Activated CD4-positive, alpha-beta T cell treated with anti-CD3 and anti-CD28 coated beads, Interleukin-2, amount 10 ng/mL, durations not matched to agents 7 days and 5 days (primary cell): ENCODE results near the gene C14orf119. TPM values are rescaled to one million over a fixed set of nuclear protein-coding genes. Genes with fewer than 3 reads are reported as not detected.

Experiments
- CTCF ChIA-PET: fragments of 350-600 bp; sonication (Branson Sonifier 250); formaldehyde crosslinking; loops from one replicate; lab custom pipeline; 2021; ENCODE audit warnings: antibody characterized with exemption; lab: Charles Lee
- POLR2A ChIA-PET: fragments of 350-600 bp; sonication (Branson Sonifier 250); formaldehyde crosslinking; loops from one replicate; lab custom pipeline; 2021; ENCODE audit warnings: antibody characterized with exemption; lab: Charles Lee
- DNase-seq: peaks from one replicate; pipeline ENCODE4 v3.0.0-alpha.2; 2020
- H3K27ac Mint-ChIP-seq: one replicate; pipeline ENCODE4 v1.8.0; 2021; ENCODE audit warnings: mild to moderate bottlenecking, moderate library complexity, mixed read lengths
- H3K27me3 Mint-ChIP-seq: one replicate; pipeline ENCODE4 v1.8.0; 2021; ENCODE audit warnings: mixed read lengths
- H3K36me3 Mint-ChIP-seq: one replicate; pipeline ENCODE4 v1.8.0; 2021; ENCODE audit warnings: low read depth, mixed read lengths
- H3K4me1 Mint-ChIP-seq: one replicate; pipeline ENCODE4 v1.8.0; 2021; ENCODE audit warnings: mixed read lengths
- H3K4me3 Mint-ChIP-seq: one replicate; pipeline ENCODE4 v1.8.0; 2021; ENCODE audit warnings: mild to moderate bottlenecking, moderate library complexity, mixed read lengths
- H3K9me3 Mint-ChIP-seq: one replicate; pipeline ENCODE4 v1.8.0; 2021; ENCODE audit warnings: mixed read lengths
- total RNA-seq, 2 experiments: library from RNA; stranded (reverse); gene quantifications; one replicate each; pipeline ENCODE4 v1.2.3, GENCODE V29; 2021

C14orf119 gene
- total RNA-seq, 2 experiments from 2014 or later: 48.0 to 48.2 TPM

GRCh38 chr14:23077962-23078361, 17.3 kb upstream of the C14orf119 start:
- POLR2A ChIA-PET: no interaction called here
- no peak overlapping the region for H3K4me3 Mint-ChIP-seq
- H3K9me3 Mint-ChIP-seq: no peaks in the 10 kb centered on the region
- DNase-seq: no peak
- CTCF ChIA-PET: interaction anchor here (0.8 to 2.7 kb wide), 8 partner anchors 8 to 25 kb away, joined by 3 to 19 read pairs (median 9); partner anchors contain the start of genes ACIN1 and C14orf119
- H3K27ac Mint-ChIP-seq: peak overlapping the region; percentile 5
- H3K4me1 Mint-ChIP-seq: no peaks in the 10 kb centered on the region
- H3K36me3 Mint-ChIP-seq: peaks cover 52% of the 10 kb centered on the region
- H3K27me3 Mint-ChIP-seq: no peaks in the 10 kb centered on the region

GRCh38 chr14:23078692-23079116, 16.6 kb upstream of the C14orf119 start:
- no peak overlapping the region for H3K27ac Mint-ChIP-seq
- H3K4me1 Mint-ChIP-seq: no peaks in the 10 kb centered on the region
- ChIA-PET CTCF (interaction anchor here (2.4 to 2.7 kb wide), 2 partner anchors 10 to 16 kb away, joined by 16 read pairs; partner anchors contain the start of genes ACIN1 and C14orf119), POLR2A (no interaction called here)
- H3K4me3 Mint-ChIP-seq: no peak overlapping the region
- DNase-seq: no peak
- no peaks in the 10 kb centered on the region for H3K9me3 Mint-ChIP-seq
- peaks cover 52% of the 10 kb centered on the region for H3K36me3 Mint-ChIP-seq
- no peaks in the 10 kb centered on the region for H3K27me3 Mint-ChIP-seq

- DNase-seq: no peak
- CTCF ChIA-PET: interaction anchor here (2.7 kb wide), 1 partner anchor 11 kb away, joined by 14 read pairs; no protein-coding TSS in a partner anchor
- POLR2A ChIA-PET: no interaction called here
- Mint-ChIP-seq H3K4me1 (no peaks in the 10 kb centered on the region), H3K36me3 (peaks cover 51% of the 10 kb centered on the region), H3K27me3 (no peaks in the 10 kb centered on the region), H3K27ac (no peak overlapping the region), H3K4me3 (no peak overlapping the region), H3K9me3 (no peaks in the 10 kb centered on the region)
These were observed 15.6 kb upstream of the C14orf119 start for GRCh38 chr14:23079716-23080115.

- POLR2A ChIA-PET: no interaction called here
- Mint-ChIP-seq H3K27me3 (no peaks in the 10 kb centered on the region), H3K4me3 (no peak overlapping the region), H3K27ac (peak overlapping the region; percentile 43), H3K9me3 (no peaks in the 10 kb centered on the region), H3K4me1 (no peaks in the 10 kb centered on the region), H3K36me3 (peaks cover 49% of the 10 kb centered on the region)
- no peak for DNase-seq
- CTCF ChIA-PET: interaction anchor here (0.6 to 2.7 kb wide), 3 partner anchors 12 to 28 kb away, joined by 3 to 14 read pairs (median 8); no protein-coding TSS in a partner anchor
These were observed 14.8 kb upstream of the C14orf119 start for GRCh38 chr14:23080474-23080873.

GRCh38 chr14:23085458-23085857, 9.8 kb upstream of the C14orf119 start:
- no peak overlapping the region for H3K4me3 Mint-ChIP-seq
- no peak overlapping the region for H3K27ac Mint-ChIP-seq
- no peak for DNase-seq
- POLR2A ChIA-PET: no interaction called here
- no peaks in the 10 kb centered on the region for H3K27me3 Mint-ChIP-seq
- peaks cover 9% of the 10 kb centered on the region for H3K4me1 Mint-ChIP-seq
- no peaks in the 10 kb centered on the region for H3K9me3 Mint-ChIP-seq
- H3K36me3 Mint-ChIP-seq: peaks cover 47% of the 10 kb centered on the region
- CTCF ChIA-PET: interaction anchor here (1.0 to 1.5 kb wide), 3 partner anchors 8 to 35 kb away, joined by 3 to 10 read pairs (median 3); no protein-coding TSS in a partner anchor

GRCh38 chr14:23086565-23086964, 8.7 kb upstream of the C14orf119 start:
- POLR2A ChIA-PET: no interaction called here
- peaks cover 46% of the 10 kb centered on the region for H3K36me3 Mint-ChIP-seq

GRCh38 chr14:23089498-23090253, 5.6 kb upstream of the C14orf119 start:
- no peak for DNase-seq
- H3K4me1 Mint-ChIP-seq: peaks cover 26% of the 10 kb centered on the region
- ChIA-PET POLR2A (no interaction called here), CTCF (interaction anchor here (0.6 to 4.1 kb wide), 4 partner anchors 12 to 377 kb away, joined by 3 to 21 read pairs (median 12); no protein-coding TSS in a partner anchor)
- H3K4me3 Mint-ChIP-seq: no peak overlapping the region
- H3K27ac Mint-ChIP-seq: no peak overlapping the region
- no peaks in the 10 kb centered on the region for H3K27me3 Mint-ChIP-seq
- no peaks in the 10 kb centered on the region for H3K9me3 Mint-ChIP-seq
- H3K36me3 Mint-ChIP-seq: peaks cover 59% of the 10 kb centered on the region

More at GRCh38 chr14:23086565-23086964, 8.7 kb upstream of the C14orf119 start:
- Mint-ChIP-seq H3K4me3 (no peak overlapping the region), H3K4me1 (peaks cover 11% of the 10 kb centered on the region), H3K9me3 (no peaks in the 10 kb centered on the region), H3K27ac (no peak overlapping the region), H3K27me3 (no peaks in the 10 kb centered on the region)
- no peak for DNase-seq
- CTCF ChIA-PET: interaction anchor here (1.0 to 1.5 kb wide), 2 partner anchors 9 to 34 kb away, joined by 3 to 10 read pairs; no protein-coding TSS in a partner anchor

- H3K27me3 Mint-ChIP-seq: no peaks in the 10 kb centered on the region
- H3K4me1 Mint-ChIP-seq: peaks cover 26% of the 10 kb centered on the region
- no peak for DNase-seq
- H3K36me3 Mint-ChIP-seq: peaks cover 58% of the 10 kb centered on the region
- CTCF ChIA-PET: interaction anchor here (1.4 to 4.1 kb wide), 3 partner anchors 13 to 32 kb away, joined by 5 to 21 read pairs (median 19); no protein-coding TSS in a partner anchor
- H3K4me3 Mint-ChIP-seq: no peak overlapping the region
- no peaks in the 10 kb centered on the region for H3K9me3 Mint-ChIP-seq
- POLR2A ChIA-PET: no interaction called here
- no peak overlapping the region for H3K27ac Mint-ChIP-seq
These were observed 5.1 kb upstream of the C14orf119 start for GRCh38 chr14:23090254-23090636.

- H3K27me3 Mint-ChIP-seq: no peaks in the 10 kb centered on the region
- CTCF ChIA-PET: interaction anchor here (0.5 to 4.1 kb wide), 8 partner anchors 14 to 396 kb away, joined by 3 to 21 read pairs (median 4); no protein-coding TSS in a partner anchor
- POLR2A ChIA-PET: no interaction called here
- H3K9me3 Mint-ChIP-seq: no peaks in the 10 kb centered on the region
- DNase-seq: no peak
- no peak overlapping the region for H3K27ac Mint-ChIP-seq
- H3K4me3 Mint-ChIP-seq: no peak overlapping the region
- peaks cover 48% of the 10 kb centered on the region for H3K36me3 Mint-ChIP-seq
- peaks cover 30% of the 10 kb centered on the region for H3K4me1 Mint-ChIP-seq
These were observed 3.7 kb upstream of the C14orf119 start for GRCh38 chr14:23091294-23092225.

- CTCF ChIA-PET: interaction anchor here (1.8 to 4.1 kb wide), 2 partner anchors 16 to 25 kb away, joined by 5 to 21 read pairs; no protein-coding TSS in a partner anchor
- Mint-ChIP-seq H3K27me3 (no peaks in the 10 kb centered on the region), H3K4me1 (peaks cover 39% of the 10 kb centered on the region), H3K36me3 (peaks cover 50% of the 10 kb centered on the region), H3K27ac (peak overlapping the region; percentile 61), H3K9me3 (no peaks in the 10 kb centered on the region), H3K4me3 (no peak overlapping the region)
- POLR2A ChIA-PET: no interaction called here
- no peak for DNase-seq
These were observed 2.2 kb upstream of the C14orf119 start for GRCh38 chr14:23093104-23093503.

- ChIA-PET CTCF (interaction anchor here (2.3 to 2.8 kb wide), 3 partner anchors 16 to 35 kb away, joined by 11 to 19 read pairs (median 16); partner anchors contain the start of gene CDH24), POLR2A (no interaction called here)
- peaks cover 39% of the 10 kb centered on the region for H3K4me1 Mint-ChIP-seq
- no peaks in the 10 kb centered on the region for H3K9me3 Mint-ChIP-seq
- no peak overlapping the region for H3K4me3 Mint-ChIP-seq
- H3K27me3 Mint-ChIP-seq: no peaks in the 10 kb centered on the region
- no peak for DNase-seq
- H3K36me3 Mint-ChIP-seq: peaks cover 50% of the 10 kb centered on the region
- no peak overlapping the region for H3K27ac Mint-ChIP-seq
These were observed 1.8 kb upstream of the C14orf119 start for GRCh38 chr14:23093526-23093925.
